RWPE2 (cell line): Measurements from ENCODE around the gene ETV6.

Source experiments
- ATAC-seq: fragments of 200-7000 bp; cut with Tn5 transposase; 3 replicates; pipeline ENCODE4 v1.9.1; 2021; ENCODE audit warnings: low read depth
- DNase-seq: peaks from one replicate; pipeline ENCODE4 v3.0.0-alpha.2; 2020; ENCODE audit warnings: low spot score
- H3K27ac ChIP-seq: fragments of 450-650 bp; 2 replicates; pipeline ENCODE4 v1.5.1; 2017; ENCODE audit warnings: mild to moderate bottlenecking; ENCODE audit not compliant: poor library complexity, severe bottlenecking
- H3K27me3 ChIP-seq: fragments of 250-450 bp; sonication (Bioruptor Pico); 2 replicates; pipeline ENCODE4 v1.5.1; 2021; ENCODE audit warnings: mild to moderate bottlenecking, moderate library complexity; ENCODE audit not compliant: insufficient read depth, poor library complexity, severe bottlenecking
- H3K36me3 ChIP-seq: fragments of 250-450 bp; sonication (Bioruptor Pico); 2 replicates; pipeline ENCODE4 v1.5.1; 2020; ENCODE audit warnings: low read depth, mild to moderate bottlenecking, moderate library complexity
- H3K4me1 ChIP-seq: fragments of 250-450 bp; sonication (Bioruptor Pico); 2 replicates; pipeline ENCODE4 v1.5.1; 2021; ENCODE audit warnings: mild to moderate bottlenecking, moderate library complexity; ENCODE audit not compliant: insufficient read depth, poor library complexity, severe bottlenecking
- H3K4me3 ChIP-seq: fragments of 250-450 bp; sonication (Bioruptor Pico); 2 replicates; pipeline ENCODE4 v1.5.1; 2021; ENCODE audit warnings: mild to moderate bottlenecking, moderate library complexity; ENCODE audit not compliant: severe bottlenecking
- H3K9me3 ChIP-seq: fragments of 250-450 bp; sonication (Bioruptor Pico); 2 replicates; pipeline ENCODE4 v1.5.1; 2021; ENCODE audit warnings: mild to moderate bottlenecking, moderate library complexity; ENCODE audit not compliant: severe bottlenecking
- TF ChIP-seq, protein P1 (sequence below): fragments of 450-650 bp; IDR thresholded peaks from one replicate; pipeline ENCODE4 v1.5.1; 2017; ENCODE audit warnings: mild to moderate bottlenecking, moderate library complexity; ENCODE audit not compliant: poor library complexity, severe bottlenecking

The ETV6 gene

DNA sequence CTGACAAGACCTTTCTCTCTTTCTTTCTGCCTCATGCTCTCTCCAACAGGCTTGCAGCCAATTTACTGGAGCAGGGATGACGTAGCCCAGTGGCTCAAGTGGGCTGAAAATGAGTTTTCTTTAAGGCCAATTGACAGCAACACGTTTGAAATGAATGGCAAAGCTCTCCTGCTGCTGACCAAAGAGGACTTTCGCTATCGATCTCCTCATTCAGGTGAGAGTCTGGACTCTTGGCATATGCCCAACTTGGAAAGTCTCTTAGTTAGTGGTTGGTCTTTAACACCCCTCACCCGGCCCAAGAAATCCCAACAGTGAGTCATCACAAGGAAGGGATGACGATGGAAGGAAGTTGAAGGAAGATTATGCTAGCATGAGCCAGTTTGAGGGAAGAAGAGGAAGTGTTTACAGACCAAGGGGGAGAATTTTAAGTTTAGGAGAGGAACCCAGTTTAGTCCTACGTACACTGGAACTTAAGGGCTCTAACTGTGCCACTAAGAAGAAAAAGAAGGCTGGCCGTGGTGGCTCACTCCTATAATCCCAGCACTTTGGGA is 189.7 kb downstream of the ETV6 start:
- Histone ChIP-seq H3K27ac (no peak overlapping the region), H3K4me3 (no peak overlapping the region), H3K36me3 (no peaks in the 10 kb centered on the region), H3K4me1 (peaks cover 9% of the 10 kb centered on the region), H3K27me3 (no peaks in the 10 kb centered on the region), H3K9me3 (no peaks in the 10 kb centered on the region)
- no peak for ATAC-seq
- no peak for DNase-seq
- TF ChIP-seq, protein P1, sequence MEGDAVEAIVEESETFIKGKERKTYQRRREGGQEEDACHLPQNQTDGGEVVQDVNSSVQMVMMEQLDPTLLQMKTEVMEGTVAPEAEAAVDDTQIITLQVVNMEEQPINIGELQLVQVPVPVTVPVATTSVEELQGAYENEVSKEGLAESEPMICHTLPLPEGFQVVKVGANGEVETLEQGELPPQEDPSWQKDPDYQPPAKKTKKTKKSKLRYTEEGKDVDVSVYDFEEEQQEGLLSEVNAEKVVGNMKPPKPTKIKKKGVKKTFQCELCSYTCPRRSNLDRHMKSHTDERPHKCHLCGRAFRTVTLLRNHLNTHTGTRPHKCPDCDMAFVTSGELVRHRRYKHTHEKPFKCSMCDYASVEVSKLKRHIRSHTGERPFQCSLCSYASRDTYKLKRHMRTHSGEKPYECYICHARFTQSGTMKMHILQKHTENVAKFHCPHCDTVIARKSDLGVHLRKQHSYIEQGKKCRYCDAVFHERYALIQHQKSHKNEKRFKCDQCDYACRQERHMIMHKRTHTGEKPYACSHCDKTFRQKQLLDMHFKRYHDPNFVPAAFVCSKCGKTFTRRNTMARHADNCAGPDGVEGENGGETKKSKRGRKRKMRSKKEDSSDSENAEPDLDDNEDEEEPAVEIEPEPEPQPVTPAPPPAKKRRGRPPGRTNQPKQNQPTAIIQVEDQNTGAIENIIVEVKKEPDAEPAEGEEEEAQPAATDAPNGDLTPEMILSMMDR, result no peak

DNA sequence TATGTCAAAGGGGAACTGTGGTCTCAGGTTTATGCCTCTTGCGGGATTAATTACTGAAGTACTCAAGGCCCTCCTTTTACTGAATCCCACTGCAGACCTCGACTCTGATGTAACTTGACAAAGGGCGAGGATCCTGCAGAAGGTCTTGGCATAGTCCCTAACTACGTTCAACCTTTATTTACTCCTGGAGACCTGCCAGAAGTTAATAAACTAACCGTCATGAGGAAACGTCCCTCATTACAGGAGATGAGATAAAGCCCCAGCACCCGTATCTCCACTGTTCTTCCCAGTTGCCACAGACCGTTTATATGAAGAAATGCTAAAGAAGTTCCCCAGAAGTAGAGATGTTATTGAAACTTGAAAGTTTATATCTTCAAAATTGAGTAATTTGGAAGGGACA is 190.9 kb downstream of the ETV6 start:
- DNase-seq, result no peak
- TF ChIP-seq, protein P1, result no peak
- Histone ChIP-seq H3K9me3 (no peaks in the 10 kb centered on the region), H3K4me1 (no peaks in the 10 kb centered on the region), H3K27ac (no peak overlapping the region), H3K27me3 (no peaks in the 10 kb centered on the region), H3K36me3 (no peaks in the 10 kb centered on the region), H3K4me3 (no peak overlapping the region)
- ATAC-seq, result no peak

DNA sequence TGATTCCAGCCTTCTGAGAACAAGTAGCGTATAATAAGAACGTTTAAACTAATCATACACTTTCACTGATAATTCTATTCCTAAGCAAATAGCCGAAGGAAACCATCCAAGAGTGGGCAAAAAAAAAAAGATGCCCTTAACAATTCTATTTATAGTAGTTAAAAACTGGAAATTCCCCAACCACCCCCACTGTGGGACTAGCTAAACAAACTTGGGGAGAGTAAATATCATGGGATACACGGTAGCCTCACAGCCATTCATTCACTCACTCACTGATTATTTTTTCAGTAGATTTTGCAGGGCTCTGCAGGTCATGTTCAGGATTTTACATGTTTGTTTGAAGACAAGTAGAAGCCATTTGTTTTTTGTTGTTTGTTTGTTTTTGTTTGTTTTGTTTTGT is 197.0 kb downstream of the ETV6 start:
- H3K27ac ChIP-seq, result no peak overlapping the region
- DNase-seq, result no peak
- no peaks in the 10 kb centered on the region for H3K9me3 ChIP-seq
- H3K36me3 ChIP-seq, result no peaks in the 10 kb centered on the region
- TF ChIP-seq, protein P1, result no peak
- H3K27me3 ChIP-seq, result no peaks in the 10 kb centered on the region
- H3K4me3 ChIP-seq, result no peak overlapping the region
- no peak for ATAC-seq
- H3K4me1 ChIP-seq, result no peaks in the 10 kb centered on the region

DNA sequence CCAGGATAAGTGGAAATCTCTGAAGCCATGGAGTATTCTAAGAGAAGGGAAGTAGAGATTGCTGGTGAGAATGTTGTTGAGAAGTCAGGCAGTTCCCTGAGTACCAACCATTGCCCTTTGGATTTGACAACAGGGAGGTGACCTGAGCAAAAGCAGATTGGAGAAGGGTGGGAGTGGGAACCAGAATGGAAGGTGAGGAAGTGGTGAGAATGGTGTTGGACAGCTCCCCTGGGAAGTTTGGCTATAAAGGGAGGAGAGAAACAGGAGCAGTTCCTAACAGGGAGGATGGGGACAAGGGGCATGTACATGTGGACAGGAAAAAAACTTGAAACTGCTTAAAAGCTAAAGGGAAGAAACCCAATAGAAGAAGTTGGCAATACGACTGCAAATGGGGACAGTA is 198.1 kb downstream of the ETV6 start:
- Histone ChIP-seq H3K36me3 (no peaks in the 10 kb centered on the region), H3K27ac (no peak overlapping the region), H3K4me3 (no peak overlapping the region), H3K4me1 (no peaks in the 10 kb centered on the region), H3K9me3 (no peaks in the 10 kb centered on the region), H3K27me3 (no peaks in the 10 kb centered on the region)
- DNase-seq (no peak), ATAC-seq (no peak)
- TF ChIP-seq, protein P1, result no peak

DNA sequence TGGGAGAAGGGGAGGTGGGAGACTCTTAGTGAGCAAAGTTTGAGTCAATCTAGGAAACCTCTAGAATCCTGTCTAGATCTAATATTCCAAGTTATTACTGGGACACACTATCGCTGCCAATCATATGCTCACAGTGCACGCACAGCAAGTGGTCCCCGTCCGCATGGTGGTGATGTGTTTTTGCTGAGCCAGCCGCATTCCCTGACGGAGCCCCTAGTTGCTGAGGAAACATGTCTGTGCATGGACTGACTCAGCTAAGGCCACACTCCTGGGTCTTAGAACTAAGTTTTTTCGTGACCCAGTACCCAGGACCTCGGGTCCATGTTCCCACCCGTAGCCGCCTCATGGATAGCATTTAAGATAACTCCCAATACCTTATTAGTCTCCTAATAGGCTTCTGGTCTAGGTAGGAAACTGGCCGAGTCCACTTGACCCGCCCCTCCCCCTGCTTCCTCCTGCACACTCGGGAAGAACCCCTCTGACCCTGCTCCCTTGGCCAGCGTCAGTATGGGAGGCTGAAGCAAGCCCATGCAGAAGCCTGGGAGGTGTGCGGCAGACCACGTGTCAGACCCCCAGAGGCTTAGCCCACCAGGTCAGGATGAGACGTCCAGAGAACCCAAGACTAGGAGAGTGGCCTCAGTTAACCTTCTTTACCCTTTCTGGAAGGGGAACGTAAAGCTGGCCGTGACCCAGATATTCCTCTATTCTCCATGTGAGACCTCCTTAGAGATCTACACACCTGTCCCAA is 200.5 kb downstream of the ETV6 start:
- no peak overlapping the region for H3K4me3 ChIP-seq
- DNase-seq (no peak), ATAC-seq (no peak)
- TF ChIP-seq, protein P1, result no peak
- H3K36me3 ChIP-seq, result no peaks in the 10 kb centered on the region
- H3K4me1 ChIP-seq, result no peaks in the 10 kb centered on the region
- no peaks in the 10 kb centered on the region for H3K27me3 ChIP-seq
- no peak overlapping the region for H3K27ac ChIP-seq
- H3K9me3 ChIP-seq, result no peaks in the 10 kb centered on the region
